ENCODE data around the gene HTR3D. TPM values are rescaled to one million over a fixed set of nuclear protein-coding genes. Genes with fewer than 3 reads are reported as not detected.

HTR3D gene, protein sequence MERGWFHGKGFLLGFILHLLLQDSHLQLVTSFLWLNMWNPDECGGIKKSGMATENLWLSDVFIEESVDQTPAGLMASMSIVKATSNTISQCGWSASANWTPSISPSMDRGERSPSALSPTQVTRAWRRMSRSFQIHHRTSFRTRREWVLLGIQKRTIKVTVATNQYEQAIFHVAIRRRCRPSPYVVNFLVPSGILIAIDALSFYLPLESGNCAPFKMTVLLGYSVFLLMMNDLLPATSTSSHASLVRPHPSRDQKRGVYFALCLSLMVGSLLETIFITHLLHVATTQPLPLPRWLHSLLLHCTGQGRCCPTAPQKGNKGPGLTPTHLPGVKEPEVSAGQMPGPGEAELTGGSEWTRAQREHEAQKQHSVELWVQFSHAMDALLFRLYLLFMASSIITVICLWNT
- not detected for total RNA-seq

DNA sequence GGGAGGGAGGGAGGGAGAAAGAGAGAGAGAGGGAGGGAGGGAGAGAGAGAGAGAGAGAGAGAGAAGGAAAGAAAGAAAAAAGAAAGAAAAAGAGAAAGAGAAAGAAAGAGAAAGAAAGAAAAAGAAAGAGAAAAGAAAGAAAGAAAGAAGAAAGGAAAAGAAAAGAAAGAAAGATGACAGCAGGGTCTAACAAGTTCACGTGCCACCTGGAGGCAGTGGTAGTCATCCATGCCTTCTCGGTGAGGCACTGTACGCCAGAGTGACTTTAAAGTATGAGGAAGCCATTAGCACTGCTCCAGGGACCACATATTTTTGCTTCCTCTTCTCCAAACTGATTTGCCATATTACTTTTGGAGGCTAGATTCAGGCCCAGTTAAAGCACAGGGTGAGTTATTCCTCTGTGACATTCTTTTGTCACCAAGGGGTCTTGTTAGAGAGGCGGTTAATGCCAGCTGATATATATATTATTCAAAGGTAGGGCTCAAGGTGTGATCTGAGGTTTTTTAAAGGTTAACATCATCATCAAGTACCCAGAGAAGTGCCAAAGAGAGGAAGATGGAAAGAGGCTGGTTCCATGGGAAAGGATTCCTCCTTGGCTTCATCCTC is at the start of gene HTR3D:
HTR3D (plus strand) TSS at position 556 of the 606 bp plus-strand sequence; CDS start at position 556, 0 bp downstream.
- TF ChIP-seq POLR2A (IDR thresholded peaks at IDR 0.05) = no peak
- TF ChIP-seq, protein P1, sequence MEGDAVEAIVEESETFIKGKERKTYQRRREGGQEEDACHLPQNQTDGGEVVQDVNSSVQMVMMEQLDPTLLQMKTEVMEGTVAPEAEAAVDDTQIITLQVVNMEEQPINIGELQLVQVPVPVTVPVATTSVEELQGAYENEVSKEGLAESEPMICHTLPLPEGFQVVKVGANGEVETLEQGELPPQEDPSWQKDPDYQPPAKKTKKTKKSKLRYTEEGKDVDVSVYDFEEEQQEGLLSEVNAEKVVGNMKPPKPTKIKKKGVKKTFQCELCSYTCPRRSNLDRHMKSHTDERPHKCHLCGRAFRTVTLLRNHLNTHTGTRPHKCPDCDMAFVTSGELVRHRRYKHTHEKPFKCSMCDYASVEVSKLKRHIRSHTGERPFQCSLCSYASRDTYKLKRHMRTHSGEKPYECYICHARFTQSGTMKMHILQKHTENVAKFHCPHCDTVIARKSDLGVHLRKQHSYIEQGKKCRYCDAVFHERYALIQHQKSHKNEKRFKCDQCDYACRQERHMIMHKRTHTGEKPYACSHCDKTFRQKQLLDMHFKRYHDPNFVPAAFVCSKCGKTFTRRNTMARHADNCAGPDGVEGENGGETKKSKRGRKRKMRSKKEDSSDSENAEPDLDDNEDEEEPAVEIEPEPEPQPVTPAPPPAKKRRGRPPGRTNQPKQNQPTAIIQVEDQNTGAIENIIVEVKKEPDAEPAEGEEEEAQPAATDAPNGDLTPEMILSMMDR (IDR thresholded peaks at IDR 0.05) = no peak
- 70 to 72% methylated on average over 4 of the region's 4 CpGs for WGBS, 2 donors
- no peak within 1 kb of the TSS for H3K4me3 ChIP-seq (ENCODE audit: low read depth, poor library complexity, severe bottlenecking)
- DNase-seq (ENCODE audit: low spot score in 2 of 2) = no peak
- intact Hi-C loops (cut with DNase I; ENCODE audit: low total_unique reads) = no loop called here

DNA sequence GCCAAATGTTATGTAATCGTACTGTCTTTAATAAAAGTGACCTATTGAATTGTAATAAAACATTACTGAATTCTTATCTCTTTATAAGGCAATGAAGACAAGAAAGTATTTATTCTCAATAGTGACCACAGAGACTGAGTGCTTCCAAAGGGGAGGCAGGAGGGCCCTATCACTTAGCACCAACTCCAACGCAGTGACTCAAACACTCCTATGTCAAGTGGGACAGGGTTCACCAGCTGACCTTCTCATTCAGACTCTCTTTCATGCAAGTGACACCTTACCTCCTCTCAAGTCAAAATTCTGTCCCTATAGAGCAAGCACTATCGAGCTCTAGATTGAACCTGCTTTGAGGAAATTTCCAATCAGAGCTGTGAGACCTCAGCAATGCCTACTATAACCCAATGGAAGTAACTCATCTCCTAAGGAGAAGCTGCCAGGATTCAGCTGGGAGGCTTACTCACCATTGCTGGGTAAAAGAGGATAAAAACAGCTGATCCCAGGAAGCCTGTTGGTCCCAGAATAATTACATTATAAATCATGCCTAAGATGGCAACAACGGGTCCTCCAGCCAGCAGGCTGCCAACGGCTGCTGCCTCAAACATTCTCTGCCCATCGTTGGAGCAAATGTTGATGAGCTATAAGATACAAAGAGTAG is 49.4 kb upstream of the HTR3D start:
- no peak for TF ChIP-seq POLR2A (IDR thresholded peaks at IDR 0.05)
- TF ChIP-seq, protein P1 (IDR thresholded peaks at IDR 0.05) = no peak
- intact Hi-C loops (cut with DNase I; ENCODE audit: low total_unique reads) = no loop called here
- 81 to 86% methylated on average over 6 of the region's 6 CpGs for WGBS, 2 donors
- DNase-seq (ENCODE audit: low spot score in 2 of 2) = no peak
- no peak overlapping the region for H3K4me3 ChIP-seq (ENCODE audit: low read depth, poor library complexity, severe bottlenecking)

DNA sequence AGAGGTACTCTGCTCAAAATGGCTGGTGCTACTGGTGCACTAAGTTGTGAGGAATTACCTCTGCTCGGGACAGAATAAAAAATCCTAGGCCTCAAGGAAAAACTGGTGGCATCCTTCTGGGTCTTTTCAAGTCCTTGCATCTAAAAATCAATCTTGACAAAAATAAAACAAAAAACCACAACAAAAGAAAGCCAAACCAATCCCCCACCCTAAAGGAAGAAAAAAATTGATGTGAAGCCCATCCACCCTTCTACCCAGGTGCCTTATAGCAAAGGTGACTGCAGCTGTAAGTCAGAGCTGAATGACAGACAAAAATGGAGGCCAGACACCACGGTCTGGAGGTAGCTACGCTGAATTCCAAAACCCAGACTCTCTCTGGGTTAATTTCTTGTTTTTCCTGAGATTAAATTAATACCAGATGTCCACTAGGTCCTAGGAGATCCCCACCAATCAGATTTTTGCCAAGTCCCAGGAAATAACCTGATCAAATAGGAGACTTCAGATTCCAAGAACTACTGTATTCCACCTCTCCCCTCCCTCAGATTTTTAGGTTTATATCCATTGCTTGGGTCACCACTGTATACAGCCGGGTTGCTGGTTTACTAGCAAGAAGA is 47.3 kb upstream of the HTR3D start:
- no peak overlapping the region for H3K4me3 ChIP-seq (ENCODE audit: low read depth, poor library complexity, severe bottlenecking)
- intact Hi-C loops (cut with DNase I; ENCODE audit: low total_unique reads) = no loop called here
- DNase-seq (ENCODE audit: low spot score in 2 of 2) = no peak
- WGBS, 2 donors = 81 to 86% methylated on average over 4 of the region's 4 CpGs
- TF ChIP-seq POLR2A (IDR thresholded peaks at IDR 0.05) = no peak
- TF ChIP-seq, protein P1 (IDR thresholded peaks at IDR 0.05) = no peak

DNA sequence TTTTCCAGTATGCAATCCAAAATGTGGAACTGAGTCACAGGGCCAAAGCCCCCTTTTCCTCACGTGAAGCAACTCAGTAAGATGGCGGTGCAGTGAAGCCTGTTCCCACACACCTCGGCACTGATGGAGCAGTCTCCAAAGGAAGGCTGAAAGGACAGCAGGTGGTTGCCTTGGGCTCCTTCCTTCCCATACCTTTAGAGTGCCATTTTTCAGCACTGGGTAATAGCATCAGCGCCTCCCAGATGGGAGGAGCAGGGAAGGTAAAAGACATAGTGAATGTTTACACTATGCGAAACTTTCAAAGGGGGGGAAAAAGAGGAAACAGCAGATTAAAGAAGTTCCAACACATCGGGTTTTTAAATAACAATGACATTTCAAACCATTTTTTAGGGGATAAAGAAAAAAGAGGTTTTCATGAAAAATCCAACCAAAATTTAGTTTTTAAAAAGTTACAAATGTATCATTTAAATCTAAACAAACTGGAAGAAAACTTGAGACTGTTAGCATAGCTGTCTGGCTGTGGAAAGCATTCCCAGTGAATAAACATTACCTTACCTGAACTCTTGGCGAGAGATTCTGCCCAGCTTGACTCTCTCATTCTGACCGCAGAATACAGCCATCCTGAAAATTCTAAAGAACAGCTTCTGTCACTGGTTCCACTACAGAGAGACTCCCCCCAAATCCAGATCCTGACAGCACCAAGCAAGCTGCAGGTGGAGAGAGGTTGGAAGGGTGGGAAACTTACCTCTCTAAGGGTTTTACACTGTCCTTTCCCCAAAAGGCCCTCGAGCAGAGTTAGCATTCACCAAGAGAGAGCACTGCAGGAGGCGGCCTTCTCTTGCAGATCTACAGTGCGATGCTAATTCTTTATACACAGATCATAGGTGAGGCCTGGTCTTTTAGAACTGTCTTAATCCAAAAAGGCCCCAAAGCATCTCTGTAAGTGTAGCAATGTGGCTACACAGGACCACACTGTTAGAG is 46.5 kb upstream of the HTR3D start:
- intact Hi-C loops (cut with DNase I; ENCODE audit: low total_unique reads) = no loop called here
- DNase-seq (ENCODE audit: low spot score in 2 of 2) = no peak
- 84 to 87% methylated on average over 11 of the region's 11 CpGs for WGBS, 2 donors
- no peak overlapping the region for H3K4me3 ChIP-seq (ENCODE audit: low read depth, poor library complexity, severe bottlenecking)
- TF ChIP-seq, protein P1 (IDR thresholded peaks at IDR 0.05) = no peak
- TF ChIP-seq POLR2A (IDR thresholded peaks at IDR 0.05) = no peak
